T-helper 17 cell (primary cell): ENCODE data around the gene GATAD1. TPM values are rescaled to one million over a fixed set of nuclear protein-coding genes. Genes with fewer than 3 reads are reported as not detected.
"Not testable (repeated sequence)": the region's sequence is repeated elsewhere in the genome, so short reads cannot be mapped to it uniquely, and the experiment has no call there.

Experiments
- ATAC-seq: fragments of 150-1000 bp; cut with Tn5 transposase; 2 replicates; pipeline ENCODE4 v1.10.0; 2021; ENCODE audit warnings: mild to moderate bottlenecking, moderate library complexity
- DNase-seq, 3 donors: peaks; one replicate each; pipeline versions ENCODE4 v3.0.0 to v3.0.0-alpha.2; 2020 to 2021
- H3K9me3 ChIP-seq: one replicate; pipeline ENCODE4 v1.7.0; 2013; ENCODE audit warnings: low read length, mild to moderate bottlenecking; ENCODE audit not compliant: control insufficient read depth, poor library complexity, severe bottlenecking
- H3K27ac Mint-ChIP-seq: one replicate; pipeline ENCODE4 v1.8.0; 2022; ENCODE audit warnings: mild to moderate bottlenecking, moderate library complexity, mixed read lengths
- H3K27me3 Mint-ChIP-seq: one replicate; pipeline ENCODE4 v1.8.0; 2022; ENCODE audit warnings: mixed read lengths
- H3K36me3 Mint-ChIP-seq: one replicate; pipeline ENCODE4 v1.8.0; 2022; ENCODE audit warnings: low read depth, mixed read lengths
- H3K4me1 Mint-ChIP-seq: one replicate; pipeline ENCODE4 v1.8.0; 2022; ENCODE audit warnings: mild to moderate bottlenecking, mixed read lengths
- H3K4me3 Mint-ChIP-seq: one replicate; pipeline ENCODE4 v1.8.0; 2022; ENCODE audit warnings: mild to moderate bottlenecking, moderate library complexity, mixed read lengths
- total RNA-seq, 4 donors: library from RNA in 2 of 4; stranded (reverse) in 2 of 4; gene quantifications; one replicate each; pipeline ENCODE4 v1.2.3 and lab custom pipeline; 2022 to 2026

The GATAD1 gene
- total RNA-seq, 2 donors from 2014 or later = 13.2 to 16.3 TPM

DNA sequence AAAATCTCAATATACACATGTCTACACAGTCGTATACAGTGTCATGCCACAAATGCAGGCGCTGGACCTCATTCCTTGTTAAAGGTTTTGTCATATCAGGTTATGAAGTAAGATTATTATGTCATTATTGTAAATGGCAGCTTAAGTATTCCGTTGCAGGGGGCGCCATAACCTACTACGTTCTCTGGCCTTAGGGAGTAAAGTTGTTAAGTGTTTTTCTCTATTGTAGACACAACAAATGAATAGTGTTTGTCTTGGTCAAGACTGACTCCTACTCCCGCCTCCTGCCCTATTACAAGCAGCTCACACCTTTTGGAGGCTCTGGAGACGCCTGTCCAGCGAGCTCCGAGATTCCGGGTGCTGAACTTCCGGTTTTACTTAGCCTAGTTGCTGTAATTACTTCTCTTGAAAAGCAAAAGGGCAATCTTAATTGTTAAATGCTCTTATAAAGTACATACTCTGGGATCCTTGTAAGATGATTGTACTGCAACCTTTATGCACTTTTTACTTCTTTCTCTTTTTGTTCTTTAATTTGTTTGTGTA, 994 bp downstream of the GATAD1 start:
- Mint-ChIP-seq H3K27me3 (no peaks in the 10 kb centered on the region), H3K36me3 (peaks cover 2% of the 10 kb centered on the region), H3K27ac (peak overlapping the region; percentile 98), H3K4me3 (peak overlapping the region; percentile 89), H3K4me1 (peaks cover 13% of the 10 kb centered on the region)
- DNase-seq (peak; percentile 31 to 40 (median 31)), ATAC-seq (peak; percentile 71)
- no peaks in the 10 kb centered on the region for H3K9me3 ChIP-seq

DNA sequence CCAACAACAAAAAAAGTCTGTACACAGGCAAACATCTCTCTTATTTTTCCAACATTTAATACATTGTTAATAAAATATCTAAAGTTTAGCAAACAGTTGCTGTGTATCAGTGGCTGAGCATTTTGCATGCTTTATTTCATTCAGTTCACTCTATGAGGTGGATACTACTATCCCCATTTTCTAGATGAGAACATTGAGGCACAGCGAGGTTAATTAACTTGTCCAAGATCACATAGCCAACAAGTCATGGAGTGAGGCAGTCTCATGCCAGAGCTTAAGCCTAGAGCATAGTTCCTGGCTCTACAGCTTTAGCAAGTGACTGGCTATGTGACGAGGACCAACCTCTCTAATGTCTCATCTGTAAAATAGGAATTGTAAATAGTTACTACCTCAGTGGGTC, 4.4 kb downstream of the GATAD1 start:
- H3K27ac Mint-ChIP-seq = no peak overlapping the region
- DNase-seq = no peak
- H3K27me3 Mint-ChIP-seq = no peaks in the 10 kb centered on the region
- no peak overlapping the region for H3K4me3 Mint-ChIP-seq
- no peaks in the 10 kb centered on the region for H3K9me3 ChIP-seq
- ATAC-seq = no peak
- H3K4me1 Mint-ChIP-seq = peaks cover 7% of the 10 kb centered on the region
- H3K36me3 Mint-ChIP-seq = peaks cover 6% of the 10 kb centered on the region

- Mint-ChIP-seq H3K27me3 (no peaks in the 10 kb centered on the region), H3K4me1 (peaks cover 3% of the 10 kb centered on the region), H3K27ac (no peak overlapping the region), H3K4me3 (no peak overlapping the region), H3K36me3 (peaks cover 6% of the 10 kb centered on the region)
- ATAC-seq (no peak), DNase-seq (no peak)
- no peaks in the 10 kb centered on the region for H3K9me3 ChIP-seq
Measured at GRCh38 chr7:92456236-92456635, 9.0 kb downstream of the GATAD1 start.

- Mint-ChIP-seq H3K27me3 (no peaks in the 10 kb centered on the region), H3K27ac (no peak overlapping the region), H3K4me3 (no peak overlapping the region), H3K4me1 (no peaks in the 10 kb centered on the region), H3K36me3 (no peaks in the 10 kb centered on the region)
- no peak for DNase-seq
- H3K9me3 ChIP-seq = no peaks in the 10 kb centered on the region
- ATAC-seq = no peak
Measured at GRCh38 chr7:92460109-92460508, 12.8 kb downstream of the GATAD1 start.

GRCh38 chr7:92460510-92460909, 13.2 kb downstream of the GATAD1 start:
- Mint-ChIP-seq H3K27ac (no peak overlapping the region), H3K4me1 (no peaks in the 10 kb centered on the region), H3K4me3 (no peak overlapping the region), H3K27me3 (no peaks in the 10 kb centered on the region), H3K36me3 (no peaks in the 10 kb centered on the region)
- no peaks in the 10 kb centered on the region for H3K9me3 ChIP-seq
- DNase-seq (no peak), ATAC-seq (no peak)

DNA sequence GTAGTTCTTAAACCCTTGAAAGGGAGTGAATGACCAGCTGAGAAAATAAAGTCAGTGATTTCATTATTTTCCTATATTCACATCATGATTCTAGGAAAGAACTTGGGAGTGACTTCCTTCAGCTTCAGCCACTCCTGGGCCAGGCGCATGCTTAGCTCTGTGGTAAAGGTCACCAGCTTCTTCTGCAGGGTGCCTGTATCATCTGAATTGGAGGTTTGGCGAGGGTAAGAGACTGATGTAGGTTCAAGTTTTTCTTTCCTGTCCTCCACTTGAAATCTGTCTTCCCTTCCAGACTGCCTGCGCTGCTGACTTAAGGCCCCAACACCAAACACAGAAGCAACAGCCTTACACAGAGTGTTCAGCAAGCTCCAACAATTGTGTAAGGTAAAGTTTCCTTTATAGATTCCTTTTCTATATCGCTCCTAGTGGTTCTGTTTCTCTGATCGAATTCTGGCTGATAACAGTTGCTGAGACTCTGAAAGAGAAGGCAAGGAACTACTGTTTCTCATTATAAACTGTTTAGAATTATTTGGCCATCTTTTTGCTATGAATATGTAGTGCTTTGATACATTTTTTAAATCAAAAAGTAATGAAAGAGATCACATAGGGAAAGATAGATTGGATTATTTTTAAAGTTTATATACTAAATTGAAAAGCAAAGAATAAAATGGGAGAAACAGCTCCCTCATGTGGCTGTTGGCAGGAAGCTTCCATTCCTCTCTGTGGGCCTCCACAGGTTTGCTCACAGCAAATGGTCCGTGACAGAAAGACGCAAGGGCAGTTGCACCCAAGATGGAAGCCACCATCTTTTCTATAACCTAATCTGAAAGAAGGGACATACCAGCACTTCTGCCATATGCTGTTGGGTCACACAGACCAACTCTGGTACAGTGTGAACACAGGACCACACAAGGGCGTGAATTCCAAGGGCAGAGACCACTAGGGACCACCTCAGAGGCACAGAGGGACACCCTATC, 14.0 kb downstream of the GATAD1 start:
- ATAC-seq (peak; percentile 76), DNase-seq (no peak)
- Mint-ChIP-seq H3K27me3 (no peaks in the 10 kb centered on the region), H3K36me3 (no peaks in the 10 kb centered on the region), H3K4me3 (no peak overlapping the region), H3K4me1 (no peaks in the 10 kb centered on the region), H3K27ac (no peak overlapping the region)
- no peaks in the 10 kb centered on the region for H3K9me3 ChIP-seq

DNA sequence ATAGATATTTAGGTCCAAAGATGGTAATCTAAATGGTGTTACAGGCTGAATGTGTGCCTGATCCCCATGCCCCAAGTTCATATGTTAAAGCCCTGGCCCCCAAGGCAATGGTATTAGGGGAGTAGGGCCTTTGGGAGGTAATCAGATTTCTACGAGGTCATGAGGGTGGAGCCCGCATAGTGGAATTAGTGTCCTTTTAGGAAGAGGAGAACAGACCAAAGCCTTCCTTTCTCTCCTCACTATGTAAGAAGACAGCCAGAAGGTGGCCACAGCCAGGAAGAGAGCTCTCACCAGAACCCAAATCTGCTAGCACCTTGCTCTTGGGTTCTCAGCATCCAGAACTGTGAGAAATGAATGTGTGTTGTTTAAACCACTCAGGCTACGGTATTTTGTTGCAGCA, 15.3 kb downstream of the GATAD1 start:
- ATAC-seq (no peak), DNase-seq (no peak)
- Mint-ChIP-seq H3K27ac (peak overlapping the region; percentile 69), H3K36me3 (no peaks in the 10 kb centered on the region), H3K27me3 (no peaks in the 10 kb centered on the region), H3K4me3 (no peak overlapping the region), H3K4me1 (no peaks in the 10 kb centered on the region)
- H3K9me3 ChIP-seq = no peaks in the 10 kb centered on the region

- Mint-ChIP-seq H3K27ac (no peak overlapping the region), H3K36me3 (no peaks in the 10 kb centered on the region), H3K27me3 (no peaks in the 10 kb centered on the region), H3K4me3 (no peak overlapping the region), H3K4me1 (no peaks in the 10 kb centered on the region)
- no peak for DNase-seq
- H3K9me3 ChIP-seq = no peaks in the 10 kb centered on the region
- ATAC-seq = no peak
Measured at GRCh38 chr7:92464515-92464914, 17.2 kb downstream of the GATAD1 start.

DNA sequence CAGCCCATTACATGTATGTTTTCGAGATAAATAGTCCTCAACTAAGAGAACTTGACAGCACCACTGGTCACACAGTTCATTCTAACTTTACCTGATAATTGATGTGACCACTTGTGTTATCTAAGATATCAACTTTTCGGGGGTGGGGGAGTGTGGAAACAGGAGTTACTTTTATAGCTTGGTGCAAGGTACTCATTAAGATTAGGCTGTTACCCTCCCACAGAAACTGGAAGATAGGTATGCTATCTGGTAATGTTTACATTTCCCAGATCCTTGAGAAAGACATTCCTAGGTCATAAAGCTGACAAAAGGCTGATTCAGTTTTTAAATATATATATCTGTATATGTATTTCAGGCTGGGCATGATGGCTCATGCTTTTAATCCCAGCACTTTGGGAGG, 19.4 kb downstream of the GATAD1 start:
- ATAC-seq (no peak), DNase-seq (no peak)
- H3K9me3 ChIP-seq = no peaks in the 10 kb centered on the region
- Mint-ChIP-seq H3K36me3 (peaks cover 3% of the 10 kb centered on the region), H3K27ac (no peak overlapping the region), H3K4me3 (no peak overlapping the region), H3K27me3 (no peaks in the 10 kb centered on the region), H3K4me1 (no peaks in the 10 kb centered on the region)

- H3K27me3 Mint-ChIP-seq, H3K27ac Mint-ChIP-seq, H3K4me1 Mint-ChIP-seq, ATAC-seq, H3K9me3 ChIP-seq, DNase-seq, H3K4me3 Mint-ChIP-seq, H3K36me3 Mint-ChIP-seq: not testable (repeated sequence)
Measured at GRCh38 chr7:92468589-92468988, 21.3 kb downstream of the GATAD1 start.

GRCh38 chr7:92473989-92474388, 26.7 kb downstream of the GATAD1 start:
- H3K4me1 Mint-ChIP-seq, H3K9me3 ChIP-seq, DNase-seq, H3K27ac Mint-ChIP-seq, H3K27me3 Mint-ChIP-seq, H3K36me3 Mint-ChIP-seq, H3K4me3 Mint-ChIP-seq, ATAC-seq: not testable (repeated sequence)

- H3K4me1 Mint-ChIP-seq, H3K4me3 Mint-ChIP-seq, H3K36me3 Mint-ChIP-seq, DNase-seq, ATAC-seq, H3K27ac Mint-ChIP-seq, H3K27me3 Mint-ChIP-seq, H3K9me3 ChIP-seq: not testable (repeated sequence)
Measured at GRCh38 chr7:92475261-92475770, 28.0 kb downstream of the GATAD1 start.

- H3K9me3 ChIP-seq, H3K4me1 Mint-ChIP-seq, H3K4me3 Mint-ChIP-seq, DNase-seq, H3K27me3 Mint-ChIP-seq, ATAC-seq, H3K36me3 Mint-ChIP-seq, H3K27ac Mint-ChIP-seq: not testable (repeated sequence)
Measured at GRCh38 chr7:92475851-92476590, 28.7 kb downstream of the GATAD1 start.
